Measurements from ENCODE around the gene VPS16.
"Not testable (repeated sequence)": the region's sequence is repeated elsewhere in the genome, so short reads cannot be mapped to it uniquely, and the experiment has no call there.

VPS16 gene

DNA sequence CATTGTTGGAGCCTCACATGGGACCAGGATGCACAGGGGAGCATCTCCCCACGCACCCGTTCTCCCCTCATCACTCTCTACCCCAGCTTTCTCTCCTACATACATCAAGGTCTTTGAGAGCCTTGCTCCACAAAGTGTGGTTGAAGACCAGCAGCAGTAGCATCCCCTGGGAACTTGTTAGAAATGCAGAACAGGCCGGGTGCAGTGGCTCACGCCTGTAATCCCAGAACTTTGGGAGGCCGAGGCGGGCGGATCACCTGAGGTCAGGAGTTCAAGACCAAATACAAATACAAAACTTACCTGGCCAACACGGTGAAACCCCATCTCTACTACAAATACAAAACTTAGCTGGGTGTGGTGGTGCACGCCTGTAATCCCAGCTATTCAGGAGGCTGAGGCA lies 32.6 kb upstream of the VPS16 start:
- DNase-seq, result not testable (repeated sequence)

DNA sequence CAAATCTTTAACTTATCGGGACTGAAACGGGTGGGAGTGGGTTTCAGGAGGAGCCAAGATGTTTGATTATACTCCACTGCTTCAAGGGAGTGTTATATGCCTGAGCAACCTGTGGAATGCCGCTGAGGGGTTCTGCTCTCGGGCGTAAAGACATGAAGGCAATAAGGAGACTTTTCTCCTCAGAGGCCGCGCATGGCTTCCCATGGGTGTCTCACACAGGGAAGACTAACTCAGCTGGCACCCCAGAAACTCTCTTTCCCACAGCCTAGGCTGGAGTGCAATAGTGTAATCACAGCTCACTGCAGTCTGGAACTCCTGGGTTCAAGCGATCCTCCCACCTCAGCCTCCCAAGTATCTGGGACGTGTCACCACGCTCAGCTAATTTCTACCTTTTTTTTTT lies 30.9 kb upstream of the VPS16 start:
- no peak for DNase-seq

DNA sequence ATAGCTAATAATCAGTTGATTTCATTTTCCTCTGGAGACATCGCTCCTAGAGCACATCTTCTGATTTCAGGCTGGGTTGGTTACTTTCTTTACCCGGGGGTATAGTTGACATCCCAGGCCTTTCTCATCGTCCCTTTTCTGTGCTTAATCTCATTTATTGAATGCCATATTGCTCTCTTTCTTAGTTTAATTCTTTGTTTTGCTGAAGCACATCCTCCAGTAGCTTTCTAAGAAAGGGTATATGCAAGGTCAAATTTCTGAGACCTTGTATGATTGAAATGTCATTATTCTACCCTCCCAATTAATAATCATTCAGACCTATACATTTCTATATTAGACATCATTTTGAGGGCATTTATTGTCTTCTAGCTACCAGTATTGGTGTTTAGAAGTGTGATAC lies 28.4 kb upstream of the VPS16 start:
- no peak for DNase-seq

DNA sequence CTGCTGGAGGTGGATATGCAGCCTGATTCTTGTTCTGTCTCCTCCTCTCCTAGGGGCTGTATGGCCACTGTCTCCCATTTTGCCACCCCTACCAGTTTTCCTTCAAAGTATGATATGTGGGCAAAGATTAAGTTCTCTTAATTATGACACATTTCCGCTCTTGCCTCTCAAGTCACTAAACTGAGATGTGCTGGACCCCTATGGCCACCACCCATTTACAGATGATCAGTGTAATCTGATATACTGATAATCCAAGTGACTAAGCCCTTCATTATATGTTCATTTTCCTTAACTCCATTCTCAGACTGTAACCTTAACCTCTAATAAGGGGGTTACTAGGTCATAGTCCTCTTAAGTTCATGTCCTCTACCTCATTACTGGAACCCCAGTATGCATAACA lies 26.5 kb upstream of the VPS16 start:
- no peak for DNase-seq

DNA sequence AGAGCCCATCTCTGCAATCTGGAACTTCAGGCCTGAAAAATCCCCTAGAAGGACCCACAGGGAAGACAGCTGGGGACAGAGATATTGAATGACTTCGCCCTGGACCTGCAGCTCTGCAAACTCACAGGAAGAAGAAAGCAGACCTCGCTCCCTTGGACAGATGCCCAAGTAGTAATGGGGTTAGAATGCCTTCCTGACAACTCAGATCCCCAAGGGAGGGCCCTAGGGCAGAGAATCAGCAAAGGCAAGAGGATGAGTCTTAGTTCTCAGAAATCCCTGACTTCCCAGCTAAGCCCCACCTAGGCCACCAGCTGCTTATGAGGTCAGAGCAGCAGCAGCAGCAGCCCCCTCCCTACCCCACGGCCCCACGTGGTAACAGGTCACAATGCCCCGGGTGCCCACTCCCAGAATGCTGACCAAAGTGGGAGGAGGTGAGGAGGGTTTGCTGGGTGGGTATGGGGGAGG lies 25.9 kb upstream of the VPS16 start, which contains the start of gene C20orf141:
C20orf141 (plus strand) TSS at position 401 of the 465 bp plus-strand sequence. CDS start 198 bp downstream, outside the sequence.
- no peak for DNase-seq

DNA sequence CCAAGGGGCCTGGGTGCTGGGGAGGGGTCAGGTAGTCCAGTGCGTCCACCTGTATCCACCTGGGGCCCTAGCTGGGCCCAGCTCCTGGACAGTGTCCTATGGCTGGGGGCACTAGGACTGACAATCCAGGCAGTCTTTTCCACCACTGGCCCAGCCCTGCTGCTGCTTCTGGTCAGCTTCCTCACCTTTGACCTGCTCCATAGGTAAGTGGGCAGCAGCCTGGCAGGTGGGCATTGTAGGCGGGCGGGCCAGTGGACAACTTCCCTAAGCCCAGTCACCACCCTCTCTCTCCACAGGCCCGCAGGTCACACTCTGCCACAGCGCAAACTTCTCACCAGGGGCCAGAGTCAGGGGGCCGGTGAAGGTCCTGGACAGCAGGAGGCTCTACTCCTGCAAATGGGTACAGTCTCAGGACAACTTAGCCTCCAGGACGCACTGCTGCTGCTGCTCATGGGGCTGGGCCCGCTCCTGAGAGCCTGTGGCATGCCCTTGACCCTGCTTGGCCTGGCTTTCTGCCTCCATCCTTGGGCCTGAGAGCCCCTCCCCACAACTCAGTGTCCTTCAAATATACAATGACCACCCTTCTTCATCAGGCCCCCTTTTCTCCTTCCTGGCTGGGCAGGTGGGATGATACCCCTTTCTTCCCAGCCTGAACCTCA lies 25.2 kb upstream of the VPS16 start:
- DNase-seq, result no peak

DNA sequence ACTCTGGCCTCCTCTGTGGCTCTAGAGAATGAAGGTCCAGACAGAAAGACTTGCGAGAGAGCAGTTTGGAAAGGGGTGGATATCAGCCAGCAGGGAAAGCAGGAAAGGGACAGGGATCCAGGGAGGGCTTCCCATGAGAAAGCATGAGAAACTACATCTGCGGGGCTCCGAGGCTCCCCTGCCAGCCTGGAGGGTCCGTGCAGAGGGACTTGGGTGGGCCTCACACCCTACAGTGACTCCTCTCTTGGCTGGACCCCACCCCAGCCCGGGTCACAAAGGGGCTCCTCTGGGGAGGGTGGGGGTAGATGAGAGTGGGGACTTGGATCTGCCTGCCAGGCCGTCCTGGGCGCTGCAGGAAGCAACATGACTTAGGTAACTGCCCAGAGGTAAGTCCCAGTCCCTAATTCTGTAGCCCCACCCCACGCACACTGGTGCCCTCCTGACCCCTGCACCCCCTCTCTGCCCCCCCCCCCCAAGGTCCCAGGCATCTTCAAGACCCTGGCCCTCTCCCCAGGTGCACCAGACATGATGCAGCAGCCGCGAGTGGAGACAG lies 24.4 kb upstream of the VPS16 start, which contains the start of gene TMEM239:
TMEM239 (plus strand) TSS at position 335 of the 553 bp plus-strand sequence; CDS start at position 526, 191 bp downstream.
- DNase-seq, result no peak

DNA sequence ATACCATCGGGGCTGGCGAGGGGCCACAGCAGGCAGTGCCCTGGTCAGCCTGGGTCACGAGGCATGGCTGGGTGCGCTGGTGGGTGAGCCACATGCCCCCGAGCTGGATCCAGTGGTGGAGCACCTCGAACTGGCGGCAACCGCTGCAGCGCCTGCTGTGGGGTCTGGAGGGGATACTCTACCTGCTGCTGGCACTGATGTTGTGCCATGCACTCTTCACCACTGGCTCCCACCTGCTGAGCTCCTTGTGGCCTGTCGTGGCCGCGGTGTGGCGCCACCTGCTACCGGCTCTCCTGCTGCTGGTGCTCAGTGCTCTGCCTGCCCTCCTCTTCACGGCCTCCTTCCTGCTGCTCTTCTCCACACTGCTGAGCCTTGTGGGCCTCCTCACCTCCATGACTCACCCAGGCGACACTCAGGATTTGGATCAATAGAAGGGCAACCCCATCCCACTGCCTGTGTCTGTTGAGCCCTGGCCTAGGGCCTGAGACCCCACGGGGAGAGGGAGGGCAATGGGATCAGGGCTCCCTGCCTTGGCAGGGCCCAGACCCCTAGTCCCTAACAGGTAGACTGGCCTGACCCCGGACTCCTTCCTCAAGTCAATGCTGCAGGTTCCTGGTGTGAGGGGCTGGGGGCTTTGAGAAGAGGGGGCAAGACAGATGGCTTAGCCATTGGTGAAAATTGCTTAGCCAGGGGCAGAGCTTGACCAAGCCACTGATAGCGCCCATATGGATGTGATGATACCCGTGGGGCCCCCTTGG lies 23.8 kb upstream of the VPS16 start:
- no peak for DNase-seq

DNA sequence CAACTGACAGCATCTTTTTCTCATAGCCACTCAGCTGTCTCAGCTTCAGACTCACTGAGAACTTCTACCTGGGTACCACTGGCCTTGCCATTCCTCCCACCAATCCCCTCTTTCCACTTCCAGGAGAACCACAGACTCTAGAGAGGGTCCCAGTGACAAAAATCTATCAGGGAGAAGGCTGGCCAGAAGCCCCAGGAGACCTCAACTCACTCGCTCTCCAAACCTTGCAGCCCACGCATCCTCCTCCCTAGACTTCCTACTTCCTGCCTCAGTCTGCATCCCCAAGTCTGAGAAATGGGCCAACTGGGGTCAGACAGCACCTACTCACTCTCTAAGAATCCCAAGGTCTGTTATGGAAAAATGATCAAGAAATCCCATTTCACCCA lies 23.2 kb upstream of the VPS16 start:
- no peak for DNase-seq

DNA sequence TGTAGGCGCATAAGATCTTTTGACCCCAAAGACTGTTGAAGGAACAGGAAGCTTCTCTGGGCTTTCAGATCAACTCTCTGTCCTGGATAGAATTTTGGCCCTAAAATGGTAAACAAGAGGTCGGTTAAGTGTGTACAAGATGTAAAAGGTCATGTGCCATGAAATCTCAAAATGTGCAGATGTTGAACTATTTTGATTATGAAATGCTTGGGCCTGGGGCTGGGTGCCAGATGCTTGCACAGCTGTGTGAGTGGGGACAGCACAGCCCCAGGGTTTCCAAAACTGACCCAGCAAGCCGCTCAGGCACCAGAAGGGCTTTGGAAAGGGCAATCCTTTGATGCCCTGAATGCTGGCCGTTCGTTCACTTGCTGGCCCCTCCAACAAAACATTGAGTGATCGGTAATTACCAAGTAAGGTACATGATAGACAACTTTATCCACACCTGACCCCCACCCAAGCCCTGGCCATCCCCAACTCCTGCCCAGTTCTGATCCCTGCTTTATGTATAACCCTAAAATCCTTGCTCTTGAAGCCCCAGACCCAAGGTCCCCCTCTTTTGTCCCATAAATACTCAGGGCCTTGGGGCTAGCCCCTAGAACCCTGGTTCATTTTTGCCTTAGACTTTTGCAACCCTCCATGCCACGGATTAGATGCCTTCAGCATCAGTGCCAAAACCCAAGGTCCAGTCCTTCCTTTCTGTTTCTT lies 22.5 kb upstream of the VPS16 start:
- no peak for DNase-seq

DNA sequence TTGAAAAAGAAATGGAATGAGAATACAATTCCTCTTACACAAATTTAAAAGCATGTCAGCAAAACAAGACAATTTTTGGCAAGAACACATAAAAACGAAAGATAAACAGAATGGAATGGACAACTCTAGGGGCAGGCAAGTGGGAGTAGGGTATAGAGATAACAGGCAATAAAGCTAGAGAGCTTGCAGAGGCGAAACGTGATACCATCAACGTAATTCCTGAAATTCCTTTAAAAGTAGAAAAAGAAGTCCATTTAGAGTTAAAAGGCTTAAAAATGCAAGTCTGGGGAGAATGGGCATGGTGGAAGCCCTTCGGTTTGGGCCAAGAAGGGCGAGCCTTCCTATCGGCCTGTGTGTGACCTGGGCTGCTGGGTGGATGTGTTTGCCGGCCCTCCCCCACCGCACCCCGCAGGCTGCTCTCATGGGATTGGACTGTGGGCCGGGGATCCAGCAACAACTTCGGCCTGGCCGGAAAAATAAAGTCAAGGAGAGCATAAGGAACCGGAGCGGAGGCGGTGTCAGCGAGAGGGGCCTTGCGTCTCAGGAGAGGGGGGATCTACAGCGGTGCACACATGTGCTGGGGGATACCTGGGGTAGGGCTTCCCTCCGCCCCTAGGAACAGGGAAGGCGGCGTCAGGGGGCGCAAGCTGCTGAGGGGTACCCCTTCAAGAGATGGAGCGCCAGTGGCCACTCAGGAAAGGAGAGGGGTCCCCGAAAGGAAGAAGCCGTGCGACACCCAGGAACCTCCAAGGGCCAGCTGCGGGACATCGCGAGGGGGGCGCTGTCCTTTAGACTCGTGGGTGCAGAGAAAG lies 20.3 kb upstream of the VPS16 start:
- DNase-seq, result no peak

DNA sequence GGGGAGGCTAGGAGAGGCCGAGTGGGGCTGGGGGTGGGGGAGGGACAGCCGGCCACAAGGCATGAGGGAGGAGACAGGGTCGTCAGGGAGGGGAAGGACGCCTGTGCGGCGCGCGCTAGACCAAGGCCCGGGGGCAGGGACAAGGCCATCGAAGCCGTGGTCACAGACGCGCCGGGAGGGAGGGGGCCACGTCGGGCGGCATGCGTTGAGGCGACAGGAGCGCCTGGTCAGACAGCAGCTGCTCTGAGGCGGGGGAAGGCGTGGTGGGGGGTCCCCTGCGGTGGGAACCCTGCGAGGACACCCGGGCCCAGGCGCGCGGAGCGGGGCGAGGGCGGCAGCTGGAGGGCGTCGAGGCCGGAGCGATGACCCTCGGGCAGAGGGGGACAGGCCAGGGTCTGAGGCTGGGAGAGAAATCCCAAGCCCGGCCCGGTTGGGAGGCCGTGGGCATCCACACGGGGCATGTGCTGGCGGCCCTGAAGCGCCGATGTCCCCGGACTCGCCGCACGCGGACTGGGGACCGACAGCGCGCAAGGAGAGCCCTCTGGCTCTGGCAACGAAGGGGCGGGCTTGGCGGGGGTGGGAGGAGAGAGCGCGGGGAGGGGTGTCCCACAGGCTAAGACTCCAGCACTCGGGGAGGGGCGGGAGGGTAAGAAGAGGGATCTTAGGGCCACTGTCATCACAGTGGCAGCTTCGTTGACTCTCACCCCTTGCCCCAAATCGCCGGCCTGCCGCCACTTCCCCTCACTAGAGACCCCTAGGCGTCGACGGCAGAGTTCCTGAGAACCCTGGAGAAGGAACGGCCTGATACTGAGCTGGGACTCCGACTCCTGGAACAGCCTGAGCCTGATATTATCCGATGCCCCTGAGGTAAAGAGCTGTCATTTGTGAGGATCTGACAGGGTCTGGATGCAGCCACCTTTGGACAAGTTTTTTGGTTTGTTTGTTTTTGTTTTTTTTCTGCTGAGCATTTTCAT lies 19.4 kb upstream of the VPS16 start:
- no peak for DNase-seq

DNA sequence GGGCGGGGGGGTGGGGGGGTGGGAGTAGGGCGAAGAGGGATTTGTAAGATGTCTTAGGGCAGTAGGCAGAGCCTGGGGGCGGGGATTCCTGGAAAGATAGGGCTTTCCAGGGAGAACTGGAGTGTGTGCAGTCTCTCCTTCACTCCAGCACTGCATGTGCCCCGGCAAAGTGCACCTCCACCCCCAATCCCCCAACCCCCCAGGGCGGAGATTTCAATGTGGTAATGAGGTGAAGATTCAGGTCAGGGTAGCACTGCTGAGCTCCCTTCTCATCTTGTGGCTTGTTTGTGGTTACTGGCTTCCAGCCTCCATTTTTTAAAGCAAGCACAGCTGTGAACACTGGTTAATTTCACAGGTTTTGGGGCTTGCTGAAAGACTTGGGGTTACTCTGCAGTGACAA lies 18.5 kb upstream of the VPS16 start:
- DNase-seq, result no peak

DNA sequence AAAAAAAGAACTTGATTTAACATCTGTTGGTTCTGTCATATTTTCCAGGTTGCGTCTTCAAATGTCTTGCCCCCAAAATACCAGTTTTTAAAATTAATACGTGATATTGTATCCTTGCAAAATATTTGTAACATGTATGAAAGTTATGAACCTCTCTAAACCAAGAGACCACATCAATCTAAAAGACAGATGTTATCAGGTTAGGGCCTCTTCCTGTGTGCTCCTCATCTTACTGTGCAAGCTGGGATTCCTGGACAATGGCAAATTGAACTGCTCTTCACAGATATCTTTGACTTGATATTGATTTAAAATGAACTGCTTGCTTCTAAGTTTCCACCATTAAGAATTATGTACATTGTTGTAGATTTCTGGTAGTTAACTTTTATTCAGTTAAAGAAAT lies 14.8 kb upstream of the VPS16 start:
- no peak for DNase-seq

DNA sequence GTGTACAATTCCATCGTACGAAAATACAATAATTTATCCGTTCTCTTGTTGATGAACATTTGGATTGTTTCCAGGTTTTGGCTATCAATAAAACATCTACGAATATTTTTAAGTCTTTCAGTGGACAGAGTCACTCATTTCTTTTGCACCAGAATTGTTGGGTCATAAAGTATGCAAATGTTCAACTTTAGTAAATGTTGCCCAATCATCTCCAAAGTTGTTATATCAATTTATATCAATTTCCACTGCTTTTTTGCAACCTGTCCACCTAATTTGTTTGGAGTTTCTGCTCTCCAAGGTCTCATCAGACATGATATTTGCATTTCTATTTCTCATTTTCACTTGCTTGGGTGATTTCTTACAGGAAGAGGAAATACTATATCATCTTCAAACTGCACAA lies 13.9 kb upstream of the VPS16 start:
- DNase-seq, result no peak

DNA sequence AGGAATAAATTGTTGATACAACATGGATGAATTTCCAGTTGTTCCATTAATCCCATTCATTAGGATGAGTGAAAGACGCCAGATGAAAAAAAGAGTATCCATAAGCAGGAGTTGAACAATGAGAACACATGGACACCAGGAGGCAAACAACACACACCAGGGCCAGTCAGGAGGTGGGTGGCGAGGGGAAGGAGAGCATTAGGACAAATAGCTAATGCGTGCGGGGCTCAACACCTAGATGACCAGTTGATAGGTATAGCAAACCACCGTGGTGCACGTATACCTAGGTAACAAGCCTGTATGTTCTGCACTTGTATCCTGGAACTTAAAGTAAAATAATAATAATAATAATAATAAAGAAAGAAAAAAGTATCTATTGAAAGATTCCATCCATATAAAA lies 11.2 kb upstream of the VPS16 start:
- no peak for DNase-seq

DNA sequence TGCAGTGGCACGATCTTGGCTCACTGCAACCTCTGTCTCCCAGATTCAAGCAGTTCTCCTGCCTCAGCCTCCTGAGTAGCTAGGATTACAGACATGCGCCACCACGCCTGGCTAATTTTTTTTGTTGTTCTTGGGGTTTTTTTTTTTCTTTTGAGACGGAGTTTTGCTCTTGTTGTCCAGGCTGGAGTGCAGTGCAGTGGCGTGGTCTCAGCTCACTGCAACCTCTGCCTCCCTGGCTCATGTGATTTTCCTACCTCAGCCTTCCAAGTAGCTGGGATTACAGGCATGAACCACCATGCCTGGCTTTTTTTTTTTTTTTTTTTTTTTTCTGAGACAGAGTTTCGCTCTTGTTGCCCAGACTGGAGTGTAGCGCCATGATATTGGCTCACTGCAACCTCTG lies 9.3 kb upstream of the VPS16 start:
- not testable (repeated sequence) for DNase-seq

DNA sequence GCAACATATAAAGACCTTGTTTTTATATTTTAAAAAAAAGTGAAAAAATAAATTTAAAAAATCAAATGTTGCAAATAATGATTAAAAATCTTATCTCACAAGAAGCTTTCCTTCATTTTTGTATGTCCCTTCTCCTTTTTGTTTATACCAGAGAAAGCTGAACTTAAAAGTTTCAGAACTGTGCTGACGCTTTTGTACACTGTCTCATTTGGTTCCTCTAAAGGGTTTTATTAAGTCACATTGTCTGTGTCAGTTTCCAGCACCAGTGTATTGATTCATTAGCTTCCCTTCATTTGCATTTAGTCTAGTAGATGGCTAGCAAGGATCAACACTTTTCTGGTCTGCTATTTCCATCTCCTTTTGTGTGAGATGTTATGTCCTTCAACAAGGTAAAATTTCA lies 6.8 kb upstream of the VPS16 start:
- no peak for DNase-seq

DNA sequence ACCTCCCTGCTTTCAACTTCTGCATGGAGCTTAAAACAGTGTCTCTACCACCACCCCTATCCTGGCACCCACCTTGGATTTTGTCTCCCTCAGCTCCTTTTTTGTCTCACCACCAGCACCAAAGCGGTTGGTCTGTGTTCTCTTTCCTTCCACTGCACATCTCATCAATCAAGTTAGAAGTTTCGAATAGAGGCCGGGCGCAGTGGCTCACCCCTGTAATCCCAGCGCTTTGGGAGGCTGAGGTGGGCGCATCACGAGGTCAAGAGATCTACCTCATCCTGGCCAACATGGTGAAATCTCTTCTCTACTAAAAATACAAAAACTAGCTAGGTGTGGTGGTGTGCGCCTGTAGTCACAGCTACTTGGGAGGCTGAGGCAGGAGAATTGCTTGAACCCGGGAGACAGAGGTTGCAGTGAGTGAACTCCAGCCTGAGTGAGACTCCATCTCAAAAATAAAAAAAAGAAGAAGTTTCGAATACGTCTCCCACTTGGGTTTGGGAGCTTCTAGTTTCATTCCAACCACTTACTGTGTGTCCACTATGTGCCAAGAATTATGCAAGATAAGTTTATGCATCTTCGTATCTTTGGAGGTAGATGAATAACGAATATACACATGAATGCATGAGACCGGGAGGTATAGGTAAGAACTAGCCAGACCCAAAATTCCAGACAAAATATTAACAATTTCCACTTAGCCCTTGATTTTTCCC lies 6.0 kb upstream of the VPS16 start:
- DNase-seq, result no peak

DNA sequence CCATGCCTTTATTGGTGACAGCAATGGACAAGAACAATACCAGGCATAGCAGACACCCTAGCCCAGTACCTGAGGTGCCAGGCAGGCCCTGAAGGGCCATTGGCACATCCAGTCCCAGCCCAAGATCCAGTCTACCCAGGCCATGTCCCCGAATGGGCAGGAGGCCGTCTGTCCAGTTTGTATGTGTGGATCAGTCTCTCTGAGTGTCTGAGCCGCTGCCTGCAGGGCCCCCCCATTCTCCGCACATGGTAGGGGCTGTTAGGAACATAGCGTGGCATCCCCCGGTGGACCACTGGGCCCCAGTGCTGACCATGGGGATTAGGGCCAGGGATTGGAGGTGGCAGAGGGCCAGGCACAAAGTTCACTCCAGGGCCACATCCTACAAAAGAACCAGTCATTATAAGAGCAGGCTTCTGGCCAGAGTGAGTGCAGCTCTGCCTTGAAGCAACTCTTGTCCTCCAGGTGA lies 5.2 kb upstream of the VPS16 start:
- no peak for DNase-seq

DNA sequence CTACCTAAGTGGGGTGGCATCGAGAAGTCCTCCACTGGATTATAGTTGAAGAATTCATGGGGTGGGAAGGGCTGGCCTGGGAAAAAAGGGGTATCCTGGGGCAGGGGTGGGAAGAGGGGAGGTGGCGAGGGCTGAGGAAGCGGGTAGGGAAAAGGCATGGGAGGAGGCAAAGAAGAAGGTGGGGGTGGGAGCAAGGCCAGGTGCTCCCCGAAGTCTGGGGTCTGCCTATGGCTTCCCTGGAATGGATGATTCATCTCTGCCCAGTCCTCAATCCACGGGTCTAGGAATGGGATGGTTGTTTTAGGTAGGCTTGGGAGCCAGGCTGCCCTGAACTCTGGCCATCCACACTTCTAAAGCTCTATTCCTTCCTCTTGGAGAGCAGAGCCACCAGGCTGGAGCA lies 4.5 kb upstream of the VPS16 start:
- DNase-seq, result no peak

Measured in DMS153 (cell line).